A204.1 (cell line): ENCODE measurements around the gene PTGER1.
"Not testable (repeated sequence)": the region's sequence is repeated elsewhere in the genome, so short reads cannot be mapped to it uniquely, and the experiment has no call there.

Source experiments
- FAIRE-seq: peaks from 2 replicates; lab custom pipeline; 2012; peaks lifted over from hg19 to GRCh38; lab: Jason Lieb, UNC

PTGER1 gene

GRCh38 chr19:14473978-14474578, 1.1 kb downstream of the PTGER1 start:
- FAIRE-seq: no peak

GRCh38 chr19:14473073-14473977, 1.8 kb downstream of the PTGER1 start:
- no peak for FAIRE-seq

GRCh38 chr19:14472202-14472938, 2.8 kb downstream of the PTGER1 start:
- FAIRE-seq: no peak

- no peak for FAIRE-seq
These were observed 3.5 kb downstream of the PTGER1 start for GRCh38 chr19:14471436-14472187.

GRCh38 chr19:14470031-14470876, 4.9 kb downstream of the PTGER1 start:
- no peak for FAIRE-seq

GRCh38 chr19:14467816-14468215, 7.3 kb downstream of the PTGER1 start:
- no peak for FAIRE-seq

GRCh38 chr19:14467391-14467790, 7.8 kb downstream of the PTGER1 start:
- no peak for FAIRE-seq

- no peak for FAIRE-seq
These were observed 11.4 kb downstream of the PTGER1 start for GRCh38 chr19:14463747-14464146.

GRCh38 chr19:14462401-14462800, 12.8 kb downstream of the PTGER1 start:
- FAIRE-seq: not testable (repeated sequence)

GRCh38 chr19:14460935-14461334, 14.2 kb downstream of the PTGER1 start:
- FAIRE-seq: no peak

- no peak for FAIRE-seq
These were observed 15.5 kb downstream of the PTGER1 start for GRCh38 chr19:14459703-14460102.

- not testable (repeated sequence) for FAIRE-seq
These were observed 22.9 kb downstream of the PTGER1 start for GRCh38 chr19:14452303-14452702.

GRCh38 chr19:14450876-14451275, 24.3 kb downstream of the PTGER1 start:
- no peak for FAIRE-seq

- FAIRE-seq: no peak
These were observed 24.8 kb downstream of the PTGER1 start for GRCh38 chr19:14450168-14450874.

GRCh38 chr19:14449321-14449720, 25.8 kb downstream of the PTGER1 start:
- no peak for FAIRE-seq

GRCh38 chr19:14446336-14447036, 28.7 kb downstream of the PTGER1 start:
- FAIRE-seq: no peak

GRCh38 chr19:14443632-14444216, 31.4 kb downstream of the PTGER1 start:
- FAIRE-seq: no peak

GRCh38 chr19:14442891-14443631, 32.1 kb downstream of the PTGER1 start:
- no peak for FAIRE-seq
